H1 (cell line): ENCODE results near the gene GNRHR. TPM values are rescaled to one million over a fixed set of nuclear protein-coding genes. Genes with fewer than 3 reads are reported as not detected.

Experiments
- CTCF ChIA-PET: fragments of 300-600 bp; sonication (Branson Sonifier 250); formaldehyde crosslinking; loops from one replicate; lab custom pipeline; 2021; ENCODE audit not compliant: partially characterized antibody; lab: Charles Lee
- POLR2A ChIA-PET: fragments of 300-600 bp; sonication (Branson Sonifier 250); formaldehyde crosslinking; loops from one replicate; lab custom pipeline; 2021; ENCODE audit warnings: inconsistent platforms; ENCODE audit not compliant: partially characterized antibody; lab: Charles Lee
- DNase-seq, 2 experiments: peaks; one replicate each; pipeline versions ENCODE4 v3.0.0 to v3.0.0-alpha.2; 2010 to 2022; ENCODE audit warnings: low spot score in 2 of 2, low read depth in 1 of 2, mixed read lengths in 1 of 2
- FAIRE-seq: peaks from 2 replicates; lab custom pipeline; 2011; peaks lifted over from hg19 to GRCh38; lab: Jason Lieb, UNC
- H2AFZ ChIP-seq: 2 replicates; pipeline ENCODE4 v1.8.1; 2012; ENCODE audit warnings: low read length, inconsistent platforms
- H2AK5ac ChIP-seq: 2 replicates; pipeline ENCODE4 v1.6.1; 2013; ENCODE audit warnings: low read depth, low read length
- H2BK120ac ChIP-seq: replicated peaks from 2 replicates; pipeline ENCODE3; 2013; ENCODE audit warnings: low read depth, low read length, inconsistent platforms
- H2BK12ac ChIP-seq: 2 replicates; pipeline ENCODE4 v1.6.1; 2013; ENCODE audit warnings: low read depth, low read length
- H2BK15ac ChIP-seq: 2 replicates; pipeline ENCODE4 v1.6.1; 2013; ENCODE audit warnings: low read length
- H2BK20ac ChIP-seq: 2 replicates; pipeline ENCODE4 v1.6.1; 2013; ENCODE audit warnings: low read length
- H2BK5ac ChIP-seq: 2 replicates; pipeline ENCODE4 v1.6.1; 2013; ENCODE audit warnings: low read depth, low read length
- H3K14ac ChIP-seq: 2 replicates; pipeline ENCODE4 v1.6.1; 2013; ENCODE audit warnings: inconsistent platforms; ENCODE audit not compliant: insufficient read length
- H3K18ac ChIP-seq: 2 replicates; pipeline ENCODE4 v1.6.1; 2013; ENCODE audit warnings: low read length; ENCODE audit errors: extremely low read depth
- H3K23ac ChIP-seq: 2 replicates; pipeline ENCODE4 v1.6.1; 2013; ENCODE audit warnings: inconsistent platforms; ENCODE audit not compliant: insufficient read length
- H3K23me2 ChIP-seq: 2 replicates; pipeline ENCODE4 v1.6.1; 2013; ENCODE audit warnings: low read depth, low read length
- H3K27ac ChIP-seq: 2 replicates; pipeline ENCODE4 v1.6.1; 2011; ENCODE audit warnings: low read depth, low read length, inconsistent platforms
- H3K27me3 ChIP-seq, 4 experiments: replicated peaks in 1 of 4; 1 replicate in 1 of 4; 2 replicates in 3 of 4; pipeline versions ENCODE4 v1.6.1 to v1.8.1; 2011 to 2013; ENCODE audit warnings: low read length in 3 of 4, mild to moderate bottlenecking in 3 of 4, inconsistent platforms in 2 of 4, mixed read lengths in 2 of 4, moderate library complexity in 1 of 4; ENCODE audit not compliant: control insufficient read depth in 3 of 4, insufficient read depth in 3 of 4; ENCODE audit errors: extremely low read depth in 1 of 4
- H3K36me3 ChIP-seq, 4 experiments: 2 replicates each; pipeline versions ENCODE4 v1.6.1 to v1.8.1; 2011 to 2013; ENCODE audit warnings: mild to moderate bottlenecking in 4 of 4, low read length in 3 of 4, moderate library complexity in 2 of 4, control low read depth in 1 of 4, inconsistent platforms in 1 of 4; ENCODE audit not compliant: insufficient read depth in 4 of 4, control insufficient read depth in 2 of 4
- H3K4ac ChIP-seq: replicated peaks from 2 replicates; pipeline ENCODE3; 2013; ENCODE audit warnings: low read length, low read depth, mixed read lengths, inconsistent platforms; ENCODE audit not compliant: insufficient read length
- H3K4me1 ChIP-seq, 4 experiments: replicated peaks in 1 of 4; 1 replicate in 1 of 4; 2 replicates in 3 of 4; pipeline versions ENCODE4 v1.6.1 to v1.8.1; 2011 to 2013; ENCODE audit warnings: low read length in 3 of 4, inconsistent platforms in 2 of 4, mixed read lengths in 1 of 4; ENCODE audit not compliant: insufficient read depth in 4 of 4, control insufficient read depth in 3 of 4
- H3K4me2 ChIP-seq, 2 experiments: 2 replicates each; pipeline versions ENCODE4 v1.6.1 to v1.8.1; 2011 to 2013; ENCODE audit warnings: low read depth in 2 of 2, low read length in 2 of 2, control low read depth in 1 of 2, inconsistent platforms in 1 of 2, mild to moderate bottlenecking in 1 of 2; ENCODE audit not compliant: insufficient read depth in 1 of 2
- H3K4me3 ChIP-seq, 4 experiments: fragments of 200-600, 300-600 bp in 1 of 4; sonication (generic), shearing (Covaris generic), sonication (Bioruptor Twin) in 1 of 4; 2 replicates each; pipeline versions ENCODE4 v1.5.1 to v1.8.1; 2011 to 2016; ENCODE audit warnings: low read length in 4 of 4, low read depth in 3 of 4, control low read depth in 2 of 4, inconsistent platforms in 2 of 4, mild to moderate bottlenecking in 2 of 4, mixed read lengths in 1 of 4, moderate library complexity in 1 of 4; ENCODE audit not compliant: insufficient read depth in 2 of 4; ENCODE audit errors: extremely low read depth in 1 of 4
- H3K56ac ChIP-seq: replicated peaks from 2 replicates; pipeline ENCODE3; 2013; ENCODE audit warnings: low read depth, mild to moderate bottlenecking, mixed read lengths, low read length, inconsistent platforms; ENCODE audit not compliant: insufficient read length
- H3K79me1 ChIP-seq: 2 replicates; pipeline ENCODE4 v1.6.1; 2013; ENCODE audit warnings: low read depth, low read length, control low read depth
- H3K79me2 ChIP-seq, 2 experiments: 2 replicates each; pipeline versions ENCODE4 v1.6.1 to v1.8.1; 2012 to 2013; ENCODE audit warnings: low read length in 2 of 2, mild to moderate bottlenecking in 2 of 2, inconsistent platforms in 1 of 2; ENCODE audit not compliant: insufficient read depth in 2 of 2, control insufficient read depth in 1 of 2
- H3K9ac ChIP-seq, 4 experiments: replicated peaks in 1 of 4; 1 replicate in 1 of 4; 2 replicates in 3 of 4; pipeline versions ENCODE4 v1.6.1 to v1.8.1; 2011 to 2013; ENCODE audit warnings: low read depth in 3 of 4, low read length in 3 of 4, control low read depth in 2 of 4, mild to moderate bottlenecking in 2 of 4, moderate library complexity in 2 of 4, inconsistent platforms in 1 of 4; ENCODE audit errors: extremely low read depth in 1 of 4
- H3K9me3 ChIP-seq, 2 experiments: 2 replicates each; pipeline versions ENCODE4 v1.6.1 to v1.8.1; 2012 to 2013; ENCODE audit warnings: mild to moderate bottlenecking in 2 of 2, moderate library complexity in 2 of 2, control low read depth in 1 of 2, inconsistent platforms in 1 of 2, low read depth in 1 of 2, low read length in 1 of 2, mixed read lengths in 1 of 2; ENCODE audit not compliant: insufficient read depth in 2 of 2
- H4K20me1 ChIP-seq, 2 experiments: replicated peaks in 1 of 2; 2 replicates each; pipeline versions ENCODE3 to v1.8.1; 2011 to 2013; ENCODE audit warnings: inconsistent platforms in 2 of 2, low read length in 2 of 2, mild to moderate bottlenecking in 1 of 2; ENCODE audit not compliant: insufficient read depth in 2 of 2, control insufficient read depth in 1 of 2
- H4K5ac ChIP-seq: 2 replicates; pipeline ENCODE4 v1.6.1; 2013; ENCODE audit warnings: low read length, low read depth, mixed read lengths, inconsistent platforms; ENCODE audit not compliant: insufficient read length
- H4K8ac ChIP-seq: 2 replicates; pipeline ENCODE4 v1.8.0; 2013; ENCODE audit warnings: mild to moderate bottlenecking, moderate library complexity, low read length, inconsistent platforms; ENCODE audit not compliant: insufficient read depth; ENCODE audit errors: extremely low read depth
- H4K91ac ChIP-seq: replicated peaks from 2 replicates; pipeline ENCODE3; 2013; ENCODE audit warnings: low read length, mixed read lengths, inconsistent platforms; ENCODE audit not compliant: insufficient read length
- BCL11A ChIP-seq, 2 experiments: IDR thresholded peaks; one replicate each; pipeline ENCODE4 v1.6.1; 2011; ENCODE audit warnings: low read depth in 2 of 2, low read length in 2 of 2, mild to moderate bottlenecking in 2 of 2
- JUND ChIP-seq: IDR thresholded peaks from 2 replicates; pipeline ENCODE4 v1.6.1; 2011; ENCODE audit warnings: mild to moderate bottlenecking, improper control_type of control experiment, low read length
- POLR2A ChIP-seq, 2 experiments: IDR thresholded peaks; 1 replicate in 1 of 2; 2 replicates in 1 of 2; pipeline ENCODE4 v1.6.1; 2011; ENCODE audit warnings: low read depth in 2 of 2, low read length in 2 of 2, mild to moderate bottlenecking in 2 of 2; ENCODE audit errors: control extremely low read depth in 1 of 2
- SIX5 ChIP-seq: IDR thresholded peaks from 2 replicates; pipeline ENCODE4 v1.6.1; 2011; ENCODE audit warnings: mild to moderate bottlenecking, low read depth, low read length
- SP4 ChIP-seq: IDR thresholded peaks from 2 replicates; pipeline ENCODE4 v1.6.1; 2012; ENCODE audit warnings: low read length, inconsistent platforms
- WGBS, 2 experiments: shearing (Covaris generic) in 1 of 2; methylation state at CpG; one replicate each; pipeline versions ENCODE4 v1.1.6 to v1.1.7; 2013 to 2015; ENCODE audit warnings: low lambda C conversion rate in 2 of 2, mixed read lengths in 2 of 2, inconsistent platforms in 1 of 2, low coverage in 1 of 2, missing lambda C conversion rate in 1 of 2; ENCODE audit not compliant: insufficient replicate concordance in 2 of 2, insufficient coverage in 1 of 2, insufficient read length in 1 of 2; ENCODE audit errors: extremely low coverage in 1 of 2, missing lambda C conversion rate in 1 of 2; 5-methylcytosine and 5-hydroxymethylcytosine counted together
- polyA plus RNA-seq, 7 experiments: library from polyadenylated mRNA; depleted of rRNA in 3 of 7; stranded (reverse) in 5 of 7; unstranded in 2 of 7; fragments of >200 nt in 5 of 7; fragments of 200-250 nt in 2 of 7; gene quantifications; 1 replicate in 5 of 7; 2 replicates in 1 of 7; 4 replicates in 1 of 7; pipeline versions ENCODE4 v1.2.1 to v1.2.3, GENCODE V29; 2011 to 2013; ENCODE audit warnings: missing spikeins in 2 of 7, mixed read lengths in 2 of 7
- total RNA-seq: library from RNA; stranded (reverse); fragmentation: NEBNext Ultra II Directional; extraction: Animal tissue kit (Norgen Biotek cat#: 25700); gene quantifications from 2 replicates; pipeline ENCODE4 v1.2.1, GENCODE V29; 2021
- TF ChIP-seq, protein P1 (sequence below): IDR thresholded peaks from 2 replicates; pipeline ENCODE4 v1.6.1; 2012; ENCODE audit warnings: inconsistent platforms

The GNRHR gene
- total and polyA plus RNA-seq, 2 of the 8 experiments (the other 6 are each of a cell fraction or from before 2014, with no cell fraction given), result not detected

DNA sequence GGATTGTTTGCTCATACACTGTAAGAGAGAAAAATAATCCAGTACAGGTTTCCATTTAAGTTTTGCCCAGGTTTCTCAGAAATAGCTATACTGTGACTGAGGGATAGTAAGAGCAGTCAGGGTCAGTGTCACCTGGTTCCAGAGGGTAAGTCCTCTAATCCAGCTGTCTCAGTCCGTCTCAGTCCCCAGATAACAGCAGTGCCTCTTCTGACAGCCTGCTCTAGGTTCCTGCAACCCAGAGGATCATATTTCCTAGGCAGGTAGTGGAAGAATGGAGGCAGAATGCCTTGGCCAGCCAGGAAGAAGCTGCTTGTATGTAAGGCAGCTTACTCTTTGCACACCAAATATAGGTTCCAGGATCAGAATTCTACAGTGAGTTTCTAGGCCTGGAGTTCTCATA is 22.6 kb upstream of the GNRHR start:
- CTCF ChIA-PET, result interaction anchor here (0.7 to 1.6 kb wide), 4 partner anchors 10 to 30 kb away, joined by 3 to 8 read pairs (median 4); partner anchors contain the start of gene GNRHR
- WGBS, 2 experiments, result 75% methylated on average over 1 of the region's 1 CpG; no CpG with 5 or more reads in 1 of the 2 experiments
- no peaks in the 10 kb centered on the region for H3K36me3 ChIP-seq

More for the DNA sequence above, 22.6 kb upstream of the GNRHR start:
- Histone ChIP-seq H2AFZ (no peak overlapping the region), H3K9me3 (no peaks in the 10 kb centered on the region), H4K91ac (no peak overlapping the region), H3K4ac (no peak overlapping the region), H3K9ac (no peak overlapping the region), H3K23ac (no peak overlapping the region), H2BK20ac (no peak overlapping the region), H3K79me2 (no peaks in the 10 kb centered on the region), H4K8ac (no peak overlapping the region), H3K14ac (no peak overlapping the region), H4K20me1 (no peaks in the 10 kb centered on the region), H3K4me3 (no peak overlapping the region), H3K18ac (no peak overlapping the region), H2AK5ac (no peak overlapping the region), H2BK12ac (no peak overlapping the region), H3K79me1 (no peaks in the 10 kb centered on the region), H3K27ac (no peak overlapping the region), H2BK5ac (no peak overlapping the region), H3K4me1 (no peaks in the 10 kb centered on the region), H2BK15ac (no peak overlapping the region), H3K23me2 (no peaks in the 10 kb centered on the region), H3K4me2 (no peak overlapping the region), H3K27me3 (no peaks in the 10 kb centered on the region), H3K56ac (no peak overlapping the region), H4K5ac (no peak overlapping the region), H2BK120ac (no peak overlapping the region)
- POLR2A ChIA-PET, result no interaction called here
- FAIRE-seq (no peak), DNase-seq (no peak)
- TF ChIP-seq SIX5 (no peak), SP4 (no peak), BCL11A (IDR thresholded peaks at IDR 0.05; ENCODE audit: low read depth in 2 of 2, low read length in 2 of 2) (no peak), POLR2A (IDR thresholded peaks at IDR 0.05; ENCODE audit: control extremely low read depth in 1 of 2, low read depth in 2 of 2, low read length in 2 of 2) (no peak), JUND (no peak)
- TF ChIP-seq, protein P1, sequence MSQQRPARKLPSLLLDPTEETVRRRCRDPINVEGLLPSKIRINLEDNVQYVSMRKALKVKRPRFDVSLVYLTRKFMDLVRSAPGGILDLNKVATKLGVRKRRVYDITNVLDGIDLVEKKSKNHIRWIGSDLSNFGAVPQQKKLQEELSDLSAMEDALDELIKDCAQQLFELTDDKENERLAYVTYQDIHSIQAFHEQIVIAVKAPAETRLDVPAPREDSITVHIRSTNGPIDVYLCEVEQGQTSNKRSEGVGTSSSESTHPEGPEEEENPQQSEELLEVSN, result no peak
